Stomach (tissue), 4 donors: ENCODE measurements around the gene APOBEC3A.
"Not testable (repeated sequence)": the region's sequence is repeated elsewhere in the genome, so short reads cannot be mapped to it uniquely, and the experiment has no call there.

Experiments used
- EP300 ChIP-seq: sonication (generic); formaldehyde crosslinking; IDR thresholded peaks from one replicate; pipeline ENCODE4 v1.6.1; 2017; ENCODE audit warnings: antibody characterized with exemption
- POLR2AphosphoS5 ChIP-seq, 3 donors: sonication (generic); formaldehyde crosslinking; IDR thresholded peaks; one replicate each; pipeline ENCODE4 v1.6.1; 2016; ENCODE audit warnings: antibody characterized with exemption in 3 of 3
- TF ChIP-seq, protein P1 (sequence below), 7 experiments: fragments of 450-650 bp in 4 of 7; fragments of 200-600 bp in 3 of 7; sonication (generic) in 3 of 7; IDR thresholded peaks; one replicate each; pipeline ENCODE4 v1.5.1; 2016 to 2019; ENCODE audit warnings: antibody characterized with exemption in 7 of 7, control low read depth in 2 of 7, mild to moderate bottlenecking in 1 of 7

DNA sequence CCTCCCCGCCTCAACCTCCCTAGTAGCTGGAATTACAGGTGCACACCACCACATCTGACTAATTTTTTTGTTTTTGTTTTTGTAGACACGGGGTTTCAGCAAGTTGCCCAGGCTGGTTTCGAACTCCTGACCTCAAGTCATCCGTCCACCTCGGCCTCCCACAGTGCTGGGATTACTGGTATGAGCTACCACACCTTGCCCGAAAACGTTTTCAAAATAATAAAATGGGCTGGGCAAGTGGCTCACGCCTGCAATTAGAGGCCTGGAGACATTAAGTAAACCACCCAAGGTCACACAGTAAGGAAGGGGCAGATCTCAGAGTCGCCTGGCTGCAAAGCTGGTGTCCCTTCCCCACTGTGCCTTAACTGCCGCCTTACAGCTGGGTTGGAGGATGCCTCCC lies 23.2 kb downstream of the APOBEC3A start:
- TF ChIP-seq, protein P1, sequence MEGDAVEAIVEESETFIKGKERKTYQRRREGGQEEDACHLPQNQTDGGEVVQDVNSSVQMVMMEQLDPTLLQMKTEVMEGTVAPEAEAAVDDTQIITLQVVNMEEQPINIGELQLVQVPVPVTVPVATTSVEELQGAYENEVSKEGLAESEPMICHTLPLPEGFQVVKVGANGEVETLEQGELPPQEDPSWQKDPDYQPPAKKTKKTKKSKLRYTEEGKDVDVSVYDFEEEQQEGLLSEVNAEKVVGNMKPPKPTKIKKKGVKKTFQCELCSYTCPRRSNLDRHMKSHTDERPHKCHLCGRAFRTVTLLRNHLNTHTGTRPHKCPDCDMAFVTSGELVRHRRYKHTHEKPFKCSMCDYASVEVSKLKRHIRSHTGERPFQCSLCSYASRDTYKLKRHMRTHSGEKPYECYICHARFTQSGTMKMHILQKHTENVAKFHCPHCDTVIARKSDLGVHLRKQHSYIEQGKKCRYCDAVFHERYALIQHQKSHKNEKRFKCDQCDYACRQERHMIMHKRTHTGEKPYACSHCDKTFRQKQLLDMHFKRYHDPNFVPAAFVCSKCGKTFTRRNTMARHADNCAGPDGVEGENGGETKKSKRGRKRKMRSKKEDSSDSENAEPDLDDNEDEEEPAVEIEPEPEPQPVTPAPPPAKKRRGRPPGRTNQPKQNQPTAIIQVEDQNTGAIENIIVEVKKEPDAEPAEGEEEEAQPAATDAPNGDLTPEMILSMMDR (IDR thresholded peaks at IDR 0.05): not testable (repeated sequence)
- TF ChIP-seq EP300; POLR2AphosphoS5 (IDR thresholded peaks at IDR 0.05): not testable (repeated sequence)
